K562 (cell line): ENCODE measurements around the gene PACS1.

Experiments used
- CBX3 ChIP-seq, 2 experiments: IDR thresholded peaks; 1 replicate in 1 of 2; 2 replicates in 1 of 2; pipeline ENCODE4 v1.6.1; 2012; ENCODE audit warnings: inconsistent platforms in 2 of 2, low read length in 2 of 2, borderline replicate concordance in 1 of 2, control low read depth in 1 of 2
- CHD2 ChIP-seq: IDR thresholded peaks from 2 replicates; pipeline ENCODE4 v1.6.1; 2011; ENCODE audit warnings: low read depth, low read length
- HMG20B ChIP-seq: fragments of 250-450 bp; sonication (Bioruptor Pico); IDR thresholded peaks from 2 replicates; pipeline ENCODE4 v1.5.0; 2021; ENCODE audit warnings: mild to moderate bottlenecking
- RERE ChIP-seq: sonication (generic); formaldehyde crosslinking; IDR thresholded peaks from 2 replicates; pipeline ENCODE4 v1.8.0; 2023; ENCODE audit warnings: missing genetic modification reagents, mild to moderate bottlenecking, borderline replicate concordance
- ZNF584 ChIP-seq: fragments of 200-800 bp; sonication (Bioruptor generic); IDR thresholded peaks from 2 replicates; pipeline ENCODE4 v1.6.1; 2016; ENCODE audit warnings: low read depth, mild to moderate bottlenecking, missing genetic modification characterization, missing compliant biosample characterization

- TF ChIP-seq RERE (no peak), CBX3 (IDR thresholded peaks at IDR 0.05; ENCODE audit: borderline replicate concordance in 1 of 2, low read length in 2 of 2) (no peak), HMG20B (no peak), CHD2 (no peak), ZNF584 (CRISPR knock-in tag) (no peak)
Measured at GRCh38 chr11:66239511-66239910, 169.4 kb downstream of the PACS1 start.
